Head of caudate nucleus (tissue), 42 donors: ENCODE data around the gene IGHMBP2.
"Not testable (repeated sequence)": the region's sequence is repeated elsewhere in the genome, so short reads cannot be mapped to it uniquely, and the experiment has no call there.

Source experiments
- DNase-seq, 42 donors: peaks; one replicate each; pipeline versions ENCODE4 v3.0.0 to v3.0.0-alpha.2; 2020 to 2021; ENCODE audit warnings: mixed read lengths in 7 of 42
- intact Hi-C: fragments of 100-400 bp; cut with DNase I; formaldehyde crosslinking; loops from one replicate; pipeline ENCODE4 v1.15.0; 2022

IGHMBP2 gene

DNA sequence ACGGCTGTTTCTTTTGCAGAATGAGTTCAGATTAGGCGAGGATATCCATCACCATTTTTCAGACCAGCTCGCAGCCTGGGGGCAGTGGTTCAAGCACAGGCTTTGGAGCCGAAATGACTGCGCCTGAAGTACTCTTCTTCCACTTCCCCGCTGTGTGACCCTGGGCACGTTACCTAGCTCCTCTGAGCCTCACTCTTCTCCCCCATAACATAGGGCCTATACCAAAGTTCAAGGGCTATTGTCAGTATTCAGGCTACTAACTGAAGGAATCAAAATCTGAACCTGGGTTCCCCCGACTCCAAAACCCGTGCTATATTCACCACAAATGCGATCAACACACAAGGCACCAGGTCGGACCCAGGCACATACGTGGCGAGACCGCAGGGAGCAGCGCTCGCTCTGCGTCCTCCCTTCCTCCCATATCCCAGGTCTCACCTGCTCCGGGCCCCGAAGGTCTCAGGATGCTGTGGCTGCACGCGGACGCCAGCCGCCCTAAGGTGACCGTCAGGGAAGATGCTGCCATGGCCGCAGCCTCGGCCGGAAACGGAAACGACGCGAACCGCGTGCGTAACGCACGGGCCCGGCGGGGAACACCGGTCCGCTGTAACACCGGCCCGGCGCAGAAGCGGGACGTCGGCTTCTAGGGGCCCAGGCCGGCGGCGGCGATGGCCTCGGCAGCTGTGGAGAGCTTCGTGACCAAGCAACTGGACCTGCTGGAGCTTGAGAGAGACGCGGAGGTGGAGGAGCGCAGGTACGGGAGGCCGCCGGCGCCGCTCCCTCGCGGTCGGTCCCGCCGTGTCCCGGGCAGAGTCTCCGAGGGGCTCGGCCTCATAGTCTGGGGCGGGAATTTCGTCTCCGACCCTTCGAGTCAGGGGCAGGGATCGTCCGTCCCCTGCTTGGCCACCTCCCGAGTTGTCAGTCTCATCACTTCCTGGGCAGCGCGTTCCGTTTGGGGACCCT lies at the start of gene IGHMBP2, which contains the start of gene MRPL21:
IGHMBP2 (plus strand) TSS at position 604 of the 960 bp plus-strand sequence; CDS start at position 666, 62 bp downstream.
MRPL21 (minus strand) TSS at position 545 of the 960 bp plus-strand sequence; CDS start at position 523, 22 bp downstream.
- peak; percentile 75 to 96 (median 90) for DNase-seq
- intact Hi-C loops, result no loop called here

- no peak for DNase-seq
- intact Hi-C loops, result no loop called here
Measured at GRCh38 chr11:68854273-68854958, 49.3 kb upstream of the IGHMBP2 start.

- intact Hi-C loops, result no loop called here
- peak in 14 of 42 donors; percentile 16 to 56 (median 32) for DNase-seq
Measured at GRCh38 chr11:68855205-68855981, 48.3 kb upstream of the IGHMBP2 start.

- intact Hi-C loops, result not testable (repeated sequence)
Measured at GRCh38 chr11:68856425-68857030, 47.2 kb upstream of the IGHMBP2 start.

GRCh38 chr11:68857037-68857586 lies 46.6 kb upstream of the IGHMBP2 start:
- intact Hi-C loops, result no loop called here

More at GRCh38 chr11:68856425-68857030, 47.2 kb upstream of the IGHMBP2 start:
- DNase-seq, result peak in 1 of 42 donors; percentile 27

GRCh38 chr11:68859123-68859522 lies 44.6 kb upstream of the IGHMBP2 start:
- intact Hi-C loops, result no loop called here
- DNase-seq, result peak in 1 of 42 donors; percentile 2

More at GRCh38 chr11:68857037-68857586, 46.6 kb upstream of the IGHMBP2 start:
- DNase-seq, result no peak

DNA sequence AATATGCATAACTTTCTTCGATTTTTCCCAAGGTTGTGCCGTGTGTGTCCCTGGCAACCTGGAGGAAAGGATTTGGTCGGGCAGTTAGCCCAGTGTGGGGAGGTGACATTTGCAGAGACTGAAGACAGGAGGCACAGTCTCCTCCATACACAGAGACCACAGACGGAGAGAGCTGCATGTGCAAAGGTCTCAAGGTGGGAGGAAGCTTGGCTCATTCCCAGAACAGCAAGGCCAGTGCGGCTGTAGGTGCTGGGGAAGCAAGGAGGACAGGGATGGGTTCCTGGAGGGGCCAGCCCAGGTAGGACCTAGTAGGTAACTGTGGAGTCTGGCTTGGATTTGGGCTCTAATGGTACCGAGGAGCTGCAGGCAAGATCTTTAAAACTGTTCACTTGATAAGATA lies 41.3 kb upstream of the IGHMBP2 start:
- intact Hi-C loops, result no loop called here
- no peak for DNase-seq

DNA sequence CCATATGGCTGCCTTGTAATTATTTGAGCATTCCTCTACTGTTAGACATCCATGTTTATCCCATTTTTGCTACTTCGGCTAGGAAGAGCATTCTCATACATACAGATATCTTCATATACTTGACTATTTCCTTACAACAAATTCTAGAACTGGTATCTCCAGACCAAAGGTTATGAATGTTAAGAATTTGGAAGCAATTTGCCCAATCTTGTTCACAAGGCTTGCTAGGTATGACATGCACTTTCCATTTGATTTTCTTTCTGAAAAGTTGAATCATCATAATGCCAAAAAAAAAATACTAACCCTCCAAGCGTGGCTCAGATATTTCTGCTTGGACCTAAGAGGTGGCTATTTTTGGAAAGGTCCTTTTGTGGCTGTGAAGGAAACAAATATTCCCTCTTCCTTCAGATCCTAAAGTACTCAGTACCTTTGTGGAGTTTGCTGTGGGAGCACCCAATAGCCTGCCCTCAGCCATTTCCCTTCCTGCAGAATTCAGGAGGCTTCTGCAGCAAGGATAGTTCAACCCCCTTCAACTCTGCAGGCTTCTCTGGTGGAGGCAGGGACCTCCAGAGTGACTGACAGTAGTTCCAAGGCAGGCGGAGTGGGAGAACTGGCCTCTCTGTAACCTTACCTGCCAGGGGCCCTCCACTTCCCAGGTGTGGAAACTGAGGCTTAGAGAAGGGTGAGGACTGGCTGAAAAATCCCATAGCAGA lies 40.0 kb upstream of the IGHMBP2 start:
- no peak for DNase-seq
- intact Hi-C loops, result no loop called here

DNA sequence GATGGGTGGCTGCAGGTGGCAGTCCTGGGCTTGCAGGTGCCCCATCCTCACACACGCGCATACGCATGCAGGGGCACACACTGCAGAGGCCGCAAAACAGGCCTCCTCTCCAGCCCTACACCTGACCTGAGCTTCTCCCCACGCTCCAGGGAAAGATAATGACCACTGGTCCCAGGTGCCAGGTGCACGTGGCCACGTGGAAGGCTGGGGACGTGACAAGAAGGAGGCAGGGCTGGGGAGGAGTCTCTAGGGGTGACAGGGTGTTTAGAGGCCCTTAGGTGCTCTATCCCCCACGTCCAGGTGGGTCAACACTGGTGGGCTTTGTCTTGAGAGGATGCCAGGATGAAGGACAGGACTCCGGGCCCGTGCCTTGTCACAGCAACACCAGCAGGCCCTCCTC lies 38.5 kb upstream of the IGHMBP2 start:
- intact Hi-C loops, result no loop called here
- DNase-seq, result no peak

- no peak for DNase-seq
- intact Hi-C loops, result no loop called here
Measured at GRCh38 chr11:68867066-68867465, 36.6 kb upstream of the IGHMBP2 start.

GRCh38 chr11:68868221-68868835 lies 35.4 kb upstream of the IGHMBP2 start:
- intact Hi-C loops, result no loop called here
- no peak for DNase-seq

GRCh38 chr11:68870470-68870869 lies 33.2 kb upstream of the IGHMBP2 start:
- intact Hi-C loops, result no loop called here

DNA sequence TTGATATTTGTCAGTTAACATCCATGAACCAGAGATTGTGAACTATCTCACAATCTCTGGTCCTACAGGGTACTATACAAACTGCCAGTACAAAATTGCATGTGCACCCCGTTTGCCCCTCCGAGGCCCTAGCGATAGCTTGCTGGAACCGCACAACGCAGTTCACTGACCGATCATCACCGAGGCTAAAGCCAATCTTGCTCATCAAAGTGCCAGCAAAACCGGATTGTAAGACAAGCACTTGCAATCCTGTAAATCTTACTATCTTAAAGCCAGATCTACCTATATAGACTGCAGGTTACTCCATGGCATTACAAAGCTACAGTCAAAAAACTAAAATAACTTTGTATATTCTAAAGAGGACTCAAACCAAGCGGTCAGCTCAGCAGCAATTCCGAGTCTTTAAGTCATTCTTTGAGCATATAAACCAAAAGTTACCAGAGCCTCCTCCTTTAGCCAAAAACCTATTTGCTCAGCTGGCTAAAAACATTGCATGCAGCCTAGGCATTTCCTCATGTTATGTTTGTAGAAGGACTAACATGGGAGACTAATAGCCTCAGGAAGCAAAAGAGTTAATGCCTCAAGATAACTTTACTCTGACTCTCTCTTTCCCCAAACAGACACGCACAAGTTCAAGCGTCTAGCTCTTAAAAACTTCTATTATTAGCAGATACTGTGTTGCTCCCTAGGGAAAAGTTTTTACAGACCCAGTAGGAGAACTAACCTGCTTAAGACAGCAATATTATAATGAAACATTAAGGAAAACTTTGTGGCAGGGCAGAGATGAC lies 31.3 kb upstream of the IGHMBP2 start:
- DNase-seq, result peak in 1 of 42 donors; percentile 7
- intact Hi-C loops, result no loop called here

More at GRCh38 chr11:68870470-68870869, 33.2 kb upstream of the IGHMBP2 start:
- DNase-seq, result no peak

- DNase-seq, result no peak
- intact Hi-C loops, result no loop called here
Measured at GRCh38 chr11:68878022-68878421, 25.7 kb upstream of the IGHMBP2 start.

DNA sequence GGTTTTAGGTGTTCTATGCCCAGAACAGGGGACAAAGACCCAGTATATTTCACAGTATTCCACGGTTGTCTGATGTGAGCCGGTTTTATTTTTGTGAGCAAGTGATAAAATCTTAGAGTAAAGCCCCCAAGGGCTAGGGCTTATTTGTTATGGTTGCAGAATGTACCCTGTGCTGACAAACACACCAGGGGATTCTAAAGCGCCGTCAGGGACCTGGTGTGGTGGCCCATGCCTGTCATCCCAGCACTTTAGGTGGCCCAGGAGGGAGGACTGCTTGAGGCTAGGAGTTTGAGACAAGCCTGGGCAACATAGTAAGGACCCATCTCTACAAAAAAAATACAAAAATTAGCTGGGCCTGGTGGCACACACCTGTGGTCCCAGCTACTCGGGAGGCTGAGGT lies 22.8 kb upstream of the IGHMBP2 start:
- no peak for DNase-seq
- intact Hi-C loops, result no loop called here

GRCh38 chr11:68881320-68881719 lies 22.4 kb upstream of the IGHMBP2 start:
- DNase-seq, result no peak
- intact Hi-C loops, result no loop called here

GRCh38 chr11:68882391-68882790 lies 21.3 kb upstream of the IGHMBP2 start:
- DNase-seq, result no peak

More at GRCh38 chr11:68882391-68882790, 21.3 kb upstream of the IGHMBP2 start:
- intact Hi-C loops, result no loop called here
